CD14-positive monocyte (primary cell): ENCODE measurements around the gene KCNK3. TPM values are rescaled to one million over a fixed set of nuclear protein-coding genes. Genes with fewer than 3 reads are reported as not detected.
A peak's percentile ranks its signal among the peaks of the same experiment; 100 is the strongest.

Experiments
- DNase-seq, 3 donors: peaks; one replicate each; pipeline ENCODE4 v3.0.0-alpha.2; 2011 to 2022
- H2AFZ ChIP-seq: 2 replicates; pipeline ENCODE4 v1.6.0; 2012; ENCODE audit warnings: mild to moderate bottlenecking, low read depth, low read length, inconsistent platforms; ENCODE audit not compliant: insufficient read depth, poor library complexity, severe bottlenecking
- H3K27ac ChIP-seq, 2 donors: 1 replicate in 1 of 2; 2 replicates in 1 of 2; pipeline ENCODE4 v1.5.1; 2012 to 2013; ENCODE audit warnings: low read length in 2 of 2, control low read depth in 1 of 2, inconsistent platforms in 1 of 2, low read depth in 1 of 2, mild to moderate bottlenecking in 1 of 2
- H3K27me3 ChIP-seq, 2 donors: one replicate each; pipeline versions ENCODE4 v1.6.0 to v1.6.1; 2011 to 2013; ENCODE audit warnings: low read length in 2 of 2; ENCODE audit not compliant: control insufficient read depth in 2 of 2, insufficient read depth in 2 of 2
- H3K36me3 ChIP-seq, 2 donors: replicated peaks in 1 of 2; 1 replicate in 1 of 2; 2 replicates in 1 of 2; pipeline versions ENCODE4 v1.5.1 to v1.6.1; 2012 to 2013; ENCODE audit warnings: low read length in 2 of 2, control low read depth in 1 of 2, inconsistent platforms in 1 of 2, mild to moderate bottlenecking in 1 of 2; ENCODE audit not compliant: insufficient read depth in 2 of 2, control insufficient read depth in 1 of 2
- H3K4me1 ChIP-seq, 2 donors: 1 replicate in 1 of 2; 2 replicates in 1 of 2; pipeline versions ENCODE4 v1.5.1 to v1.6.1; 2012 to 2013; ENCODE audit warnings: low read length in 2 of 2, control low read depth in 1 of 2, inconsistent platforms in 1 of 2, mild to moderate bottlenecking in 1 of 2, moderate library complexity in 1 of 2; ENCODE audit not compliant: insufficient read depth in 2 of 2, control insufficient read depth in 1 of 2
- H3K4me2 ChIP-seq: replicated peaks from 2 replicates; pipeline ENCODE3; 2012; ENCODE audit warnings: low read length, moderate library complexity, mild to moderate bottlenecking; ENCODE audit not compliant: poor library complexity, severe bottlenecking; ENCODE audit errors: extremely low read depth
- H3K4me3 ChIP-seq, 3 experiments: fragments of 200-600 bp in 1 of 3; sonication (generic) in 1 of 3; replicated peaks in 1 of 3; 1 replicate in 2 of 3; 2 replicates in 1 of 3; pipeline ENCODE4 v1.5.1; 2011 to 2013; ENCODE audit warnings: low read length in 3 of 3, mild to moderate bottlenecking in 3 of 3, control low read depth in 2 of 3, low read depth in 2 of 3, inconsistent platforms in 1 of 3, moderate library complexity in 1 of 3
- H3K79me2 ChIP-seq: 2 replicates; pipeline ENCODE4 v1.6.0; 2012; ENCODE audit warnings: mild to moderate bottlenecking, control low read depth, inconsistent platforms, low read length, moderate library complexity; ENCODE audit not compliant: insufficient read depth
- H3K9ac ChIP-seq: 2 replicates; pipeline ENCODE4 v1.6.0; 2017; ENCODE audit warnings: low read length, mild to moderate bottlenecking; ENCODE audit not compliant: insufficient read depth, poor library complexity, severe bottlenecking
- H3K9me3 ChIP-seq, 2 donors: replicated peaks in 1 of 2; 1 replicate in 1 of 2; 2 replicates in 1 of 2; pipeline versions ENCODE4 v1.5.1 to v1.6.1; 2012 to 2013; ENCODE audit warnings: low read length in 2 of 2, control low read depth in 1 of 2; ENCODE audit not compliant: control insufficient read depth in 1 of 2, insufficient read depth in 1 of 2
- H4K20me1 ChIP-seq: 2 replicates; pipeline ENCODE4 v1.6.0; 2012; ENCODE audit warnings: mild to moderate bottlenecking, low read length, control low read depth, moderate library complexity; ENCODE audit not compliant: insufficient read depth
- H3K27ac Mint-ChIP-seq, 7 donors: one replicate each; pipeline ENCODE4 v1.8.0; 2020; ENCODE audit warnings: mild to moderate bottlenecking in 7 of 7, mixed read lengths in 7 of 7, moderate library complexity in 6 of 7, inconsistent platforms in 2 of 7
- H3K27me3 Mint-ChIP-seq, 3 donors: one replicate each; pipeline ENCODE4 v1.8.0; 2021 to 2022; ENCODE audit warnings: low read depth in 3 of 3, mild to moderate bottlenecking in 3 of 3, mixed read lengths in 3 of 3, moderate library complexity in 3 of 3, inconsistent platforms in 1 of 3
- H3K36me3 Mint-ChIP-seq, 2 donors: one replicate each; pipeline ENCODE4 v1.8.0; 2020; ENCODE audit warnings: mixed read lengths in 2 of 2, inconsistent platforms in 1 of 2, mild to moderate bottlenecking in 1 of 2
- H3K4me1 Mint-ChIP-seq: one replicate; pipeline ENCODE4 v1.8.0; 2020; ENCODE audit warnings: mild to moderate bottlenecking, mixed read lengths
- H3K4me3 Mint-ChIP-seq, 2 donors: one replicate each; pipeline ENCODE4 v1.8.0; 2020; ENCODE audit warnings: mild to moderate bottlenecking in 2 of 2, mixed read lengths in 2 of 2, moderate library complexity in 1 of 2
- H3K9me3 Mint-ChIP-seq, 7 donors: one replicate each; pipeline ENCODE4 v1.8.0; 2020 to 2022; ENCODE audit warnings: mixed read lengths in 7 of 7, mild to moderate bottlenecking in 6 of 7, moderate library complexity in 6 of 7, inconsistent platforms in 2 of 7
- WGBS: methylation state at CpG from one replicate; pipeline ENCODE4 v1.1.5; 2013; ENCODE audit warnings: missing lambda C conversion rate; ENCODE audit not compliant: insufficient coverage; 5-methylcytosine and 5-hydroxymethylcytosine counted together
- intact Hi-C, 2 donors: fragments of 100-400 bp; cut with micrococcal nuclease; formaldehyde crosslinking; loops; one replicate each; pipeline versions ENCODE4 v1.15.0 to v1.15.1; 2023
- polyA plus RNA-seq, 3 donors: library from polyadenylated mRNA; depleted of rRNA in 1 of 3; unstranded in 2 of 3; stranded (reverse) in 1 of 3; fragments of 300-500 nt in 2 of 3; fragments of >200 nt in 1 of 3; fragmentation: Illumina TruSeq in 2 of 3; gene quantifications; 1 replicate in 2 of 3; 2 replicates in 1 of 3; pipeline ENCODE4 v1.2.3, GENCODE V29; 2012 to 2021
- TF ChIP-seq, protein P1 (sequence below): fragments of 200-600 bp; IDR thresholded peaks from one replicate; pipeline ENCODE4 v1.8.0; 2022; ENCODE audit warnings: antibody characterized with exemption, mild to moderate bottlenecking

KCNK3 gene
- polyA plus RNA-seq, 3 donors: not detected

DNA sequence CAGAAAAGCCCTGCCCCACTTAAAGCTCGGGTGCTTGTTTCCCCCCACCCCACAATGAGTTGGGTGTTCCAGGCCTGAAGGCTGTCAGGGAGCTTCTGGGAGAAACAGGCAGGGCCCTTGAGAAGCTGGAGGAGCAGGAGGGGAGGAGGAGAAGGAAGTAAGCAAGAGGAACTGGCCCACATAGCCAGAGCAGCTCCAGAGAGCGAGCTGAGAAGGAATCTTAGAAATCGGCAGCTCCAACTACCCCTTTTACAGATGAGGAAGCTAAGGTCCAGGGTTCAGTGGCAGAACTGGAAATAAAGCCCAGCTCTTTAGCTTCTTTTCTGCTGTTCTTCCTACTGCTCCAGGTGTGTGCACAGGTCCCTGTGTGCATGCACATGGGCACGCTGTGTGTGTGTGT lies 12.7 kb upstream of the KCNK3 start:
- no CpG with 5 or more reads among the region's 4 CpGs for WGBS
- Mint-ChIP-seq H3K4me3 (no peak overlapping the region), H3K27ac (no peak overlapping the region), H3K9me3 (peaks cover 0 to 8% (median 0%) of the 10 kb centered on the region in 7 donors), H3K27me3 (peaks cover 11 to 15% (median 13%) of the 10 kb centered on the region in 3 donors), H3K36me3 (no peaks in the 10 kb centered on the region), H3K4me1 (peaks cover 1% of the 10 kb centered on the region)
- H3K79me2 ChIP-seq: no peaks in the 10 kb centered on the region
- H3K27me3 ChIP-seq: no peaks in the 10 kb centered on the region
- no peaks in the 10 kb centered on the region for H4K20me1 ChIP-seq
- H3K4me2 ChIP-seq: no peak overlapping the region
- H3K4me3 ChIP-seq: no peak overlapping the region
- H3K27ac ChIP-seq: no peak overlapping the region
- H3K36me3 ChIP-seq: no peaks in the 10 kb centered on the region
- H3K4me1 ChIP-seq: no peaks in the 10 kb centered on the region
- H2AFZ ChIP-seq: no peak overlapping the region
- intact Hi-C loops: no loop called here
- TF ChIP-seq, protein P1, sequence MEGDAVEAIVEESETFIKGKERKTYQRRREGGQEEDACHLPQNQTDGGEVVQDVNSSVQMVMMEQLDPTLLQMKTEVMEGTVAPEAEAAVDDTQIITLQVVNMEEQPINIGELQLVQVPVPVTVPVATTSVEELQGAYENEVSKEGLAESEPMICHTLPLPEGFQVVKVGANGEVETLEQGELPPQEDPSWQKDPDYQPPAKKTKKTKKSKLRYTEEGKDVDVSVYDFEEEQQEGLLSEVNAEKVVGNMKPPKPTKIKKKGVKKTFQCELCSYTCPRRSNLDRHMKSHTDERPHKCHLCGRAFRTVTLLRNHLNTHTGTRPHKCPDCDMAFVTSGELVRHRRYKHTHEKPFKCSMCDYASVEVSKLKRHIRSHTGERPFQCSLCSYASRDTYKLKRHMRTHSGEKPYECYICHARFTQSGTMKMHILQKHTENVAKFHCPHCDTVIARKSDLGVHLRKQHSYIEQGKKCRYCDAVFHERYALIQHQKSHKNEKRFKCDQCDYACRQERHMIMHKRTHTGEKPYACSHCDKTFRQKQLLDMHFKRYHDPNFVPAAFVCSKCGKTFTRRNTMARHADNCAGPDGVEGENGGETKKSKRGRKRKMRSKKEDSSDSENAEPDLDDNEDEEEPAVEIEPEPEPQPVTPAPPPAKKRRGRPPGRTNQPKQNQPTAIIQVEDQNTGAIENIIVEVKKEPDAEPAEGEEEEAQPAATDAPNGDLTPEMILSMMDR: no peak
- no peaks in the 10 kb centered on the region for H3K9me3 ChIP-seq
- no peak overlapping the region for H3K9ac ChIP-seq
- peak in 1 of 3 donors; percentile 3 for DNase-seq

DNA sequence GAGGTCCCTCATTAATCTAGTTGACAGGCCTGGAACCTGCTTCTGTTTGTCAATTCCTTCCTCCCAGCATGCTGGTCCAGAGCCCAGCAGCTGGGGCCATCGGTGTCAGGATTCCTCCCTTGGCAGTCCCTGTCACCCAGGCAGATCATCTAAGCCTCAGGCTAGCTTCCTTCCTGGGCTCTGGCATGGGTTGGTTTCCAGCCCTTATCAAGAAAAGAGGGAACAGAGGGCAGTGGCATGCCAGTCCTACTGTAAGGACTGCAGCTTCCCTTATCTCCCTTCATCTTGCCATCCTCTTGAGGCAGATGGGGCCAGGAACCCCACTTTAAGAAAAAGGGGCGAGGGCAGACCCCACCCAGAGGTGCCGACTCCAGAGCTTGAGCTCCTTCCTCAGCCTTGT lies 10.9 kb upstream of the KCNK3 start:
- H3K4me1 Mint-ChIP-seq: peaks cover 1% of the 10 kb centered on the region
- H3K4me2 ChIP-seq: no peak overlapping the region
- no peaks in the 10 kb centered on the region for H4K20me1 ChIP-seq
- H3K79me2 ChIP-seq: no peaks in the 10 kb centered on the region
- 73% methylated on average over 3 of the region's 3 CpGs for WGBS
- H3K36me3 ChIP-seq: no peaks in the 10 kb centered on the region
- H3K27ac Mint-ChIP-seq: no peak overlapping the region
- no peak overlapping the region for H3K4me3 ChIP-seq
- H3K4me3 Mint-ChIP-seq: no peak overlapping the region
- intact Hi-C loops: no loop called here
- no peaks in the 10 kb centered on the region for H3K4me1 ChIP-seq
- no peak overlapping the region for H3K27ac ChIP-seq
- TF ChIP-seq, protein P1: no peak
- no peaks in the 10 kb centered on the region for H3K9me3 ChIP-seq
- H3K9ac ChIP-seq: no peak overlapping the region
- H2AFZ ChIP-seq: no peak overlapping the region
- H3K27me3 Mint-ChIP-seq: peaks cover 22 to 26% (median 23%) of the 10 kb centered on the region in 3 donors
- no peak for DNase-seq
- H3K36me3 Mint-ChIP-seq: no peaks in the 10 kb centered on the region
- H3K27me3 ChIP-seq: peaks cover 0 to 2% of the 10 kb centered on the region in 2 donors
- H3K9me3 Mint-ChIP-seq: peaks cover 0 to 6% (median 0%) of the 10 kb centered on the region in 7 donors
